GM12878 (cell line): ENCODE measurements around the gene NFATC3. TPM values are rescaled to one million over a fixed set of nuclear protein-coding genes. Genes with fewer than 3 reads are reported as not detected.

Experiments
- ATAC-seq: fragments of 200-7000 bp; cut with Tn5 transposase; 3 replicates; pipeline ENCODE4 v1.9.1; 2020; ENCODE audit warnings: mild to moderate bottlenecking, moderate library complexity
- BruUV-seq: library from RNA; stranded (reverse); fragments of 400-500 nt; replicated peaks from 2 replicates; lab custom pipeline; 2021; lab: Mats Ljungman, UMichigan
- CTCF ChIA-PET: fragments of 300-600 bp; sonication (Branson Sonifier 250); formaldehyde crosslinking; extraction: SDS; loops from one replicate; lab custom pipeline; 2021; ENCODE audit warnings: inconsistent platforms; lab: Yijun Ruan, JAX
- POLR2A ChIA-PET: fragments of 350-600 bp; formaldehyde crosslinking; extraction: SDS; loops from one replicate; lab custom pipeline; 2021; ENCODE audit warnings: inconsistent platforms; lab: Charles Lee
- RAD21 ChIA-PET: fragments of 300-600 bp; sonication (Branson Sonifier 250); formaldehyde crosslinking; loops from one replicate; lab custom pipeline; 2023; ENCODE audit warnings: antibody characterized with exemption; ENCODE audit not compliant: unreplicated experiment; lab: Charles Lee
- SMC1A ChIA-PET: fragments of 300-600 bp; sonication (Branson Sonifier 250); formaldehyde crosslinking; loops from one replicate; lab custom pipeline; 2023; ENCODE audit not compliant: unreplicated experiment, uncharacterized antibody; lab: Charles Lee
- DNase-seq: peaks from one replicate; pipeline ENCODE4 v3.0.0-alpha.2; 2011; ENCODE audit warnings: low read depth, low spot score
- FAIRE-seq: peaks from 3 replicates; lab custom pipeline; 2011; peaks lifted over from hg19 to GRCh38; lab: Jason Lieb, UNC
- H2AFZ ChIP-seq: 2 replicates; pipeline ENCODE4 v1.6.0; 2011; ENCODE audit warnings: low read depth, low read length, control low read depth; ENCODE audit not compliant: control insufficient read depth
- H3K27ac ChIP-seq: 2 replicates; pipeline ENCODE4 v1.5.1; 2011; ENCODE audit warnings: control low read depth; ENCODE audit not compliant: control insufficient read depth, insufficient read depth
- H3K27me3 ChIP-seq, 2 experiments: replicated peaks in 1 of 2; 2 replicates each; pipeline versions ENCODE4 v1.6.0 to v1.6.1; 2011; ENCODE audit warnings: low read length in 1 of 2; ENCODE audit not compliant: control insufficient read depth in 2 of 2, insufficient read depth in 2 of 2
- H3K36me3 ChIP-seq, 2 experiments: 2 replicates each; pipeline ENCODE4 v1.5.1; 2011; ENCODE audit warnings: low read length in 1 of 2; ENCODE audit not compliant: control insufficient read depth in 2 of 2, insufficient read depth in 2 of 2
- H3K4me1 ChIP-seq: 2 replicates; pipeline ENCODE4 v1.6.1; 2011; ENCODE audit warnings: mild to moderate bottlenecking, low read length, moderate library complexity, mixed read lengths; ENCODE audit not compliant: control insufficient read depth, insufficient read depth
- H3K4me2 ChIP-seq: 2 replicates; pipeline ENCODE4 v1.6.0; 2011; ENCODE audit warnings: control low read depth; ENCODE audit not compliant: control insufficient read depth, insufficient read depth
- H3K4me3 ChIP-seq: fragments of 200-600 bp; sonication (generic); 2 replicates; pipeline ENCODE4 v1.5.1; 2016
- H3K79me2 ChIP-seq: 2 replicates; pipeline ENCODE4 v1.6.0; 2011; ENCODE audit warnings: low read length; ENCODE audit not compliant: control insufficient read depth, insufficient read depth
- H3K9ac ChIP-seq: 2 replicates; pipeline ENCODE4 v1.8.0; 2011; ENCODE audit warnings: low read length, control low read depth, mixed read lengths; ENCODE audit not compliant: control insufficient read depth, insufficient read depth
- H3K9me3 ChIP-seq: replicated peaks from 3 replicates; pipeline ENCODE4 v1.5.1; 2011; ENCODE audit warnings: mild to moderate bottlenecking, low read length; ENCODE audit not compliant: control insufficient read depth, insufficient read depth
- H4K20me1 ChIP-seq: 2 replicates; pipeline ENCODE4 v1.6.0; 2011; ENCODE audit not compliant: control insufficient read depth, insufficient read depth
- BACH1 ChIP-seq: fragments of 450-650 bp; IDR thresholded peaks from 2 replicates; pipeline ENCODE4 v1.6.1; 2017; ENCODE audit warnings: mild to moderate bottlenecking, borderline replicate concordance
- BCL11A ChIP-seq: IDR thresholded peaks from 2 replicates; pipeline ENCODE4 v1.6.1; 2011; ENCODE audit warnings: low read depth, low read length
- CBFB ChIP-seq: IDR thresholded peaks from 2 replicates; pipeline ENCODE4 v1.6.1; 2016; ENCODE audit warnings: antibody characterized with exemption, low read depth
- CBX5 ChIP-seq: sonication (generic); IDR thresholded peaks from 2 replicates; pipeline ENCODE4 v1.6.1; 2016; ENCODE audit warnings: low read depth, moderate library complexity, mild to moderate bottlenecking, inconsistent platforms
- EGR1 ChIP-seq, 2 experiments: IDR thresholded peaks; 1 replicate in 1 of 2; 2 replicates in 1 of 2; pipeline ENCODE4 v1.6.1; 2011 to 2012; ENCODE audit warnings: low read depth in 2 of 2, low read length in 2 of 2, borderline replicate concordance in 1 of 2, mild to moderate bottlenecking in 1 of 2, moderate library complexity in 1 of 2
- FOXM1 ChIP-seq: IDR thresholded peaks from 2 replicates; pipeline ENCODE4 v1.6.1; 2012; ENCODE audit warnings: low read depth, mild to moderate bottlenecking, inconsistent platforms, low read length, moderate library complexity
- GABPA ChIP-seq: IDR thresholded peaks from 2 replicates; pipeline ENCODE4 v1.6.1; 2014; ENCODE audit warnings: antibody characterized with exemption, low read depth, mild to moderate bottlenecking, inconsistent platforms
- IKZF2 ChIP-seq, 2 experiments: fragments of 450-650 bp; IDR thresholded peaks; 2 replicates each; pipeline ENCODE4 v1.6.1; 2017; ENCODE audit warnings: mild to moderate bottlenecking in 2 of 2, moderate library complexity in 2 of 2
- LARP7 ChIP-seq: fragments of 450-650 bp; IDR thresholded peaks from 2 replicates; pipeline ENCODE4 v1.6.1; 2017; ENCODE audit warnings: mild to moderate bottlenecking
- MLLT1 ChIP-seq: fragments of 450-650 bp; IDR thresholded peaks from 2 replicates; pipeline ENCODE4 v1.6.1; 2016; ENCODE audit warnings: mild to moderate bottlenecking
- NFXL1 ChIP-seq: fragments of 450-650 bp; IDR thresholded peaks from 2 replicates; pipeline ENCODE4 v1.6.1; 2017; ENCODE audit warnings: antibody characterized with exemption, mild to moderate bottlenecking, borderline replicate concordance
- PML ChIP-seq: IDR thresholded peaks from 2 replicates; pipeline ENCODE4 v1.6.1; 2012; ENCODE audit warnings: low read length, inconsistent platforms
- RAD21 ChIP-seq: IDR thresholded peaks from 2 replicates; pipeline ENCODE4 v1.6.1; 2011; ENCODE audit warnings: mild to moderate bottlenecking, low read depth, low read length, moderate library complexity; ENCODE audit not compliant: insufficient read depth
- RAD51 ChIP-seq: fragments of 450-650 bp; IDR thresholded peaks from 2 replicates; pipeline ENCODE4 v1.6.1; 2016; ENCODE audit warnings: moderate library complexity, mild to moderate bottlenecking, inconsistent platforms
- SMAD5 ChIP-seq: IDR thresholded peaks from 2 replicates; pipeline ENCODE4 v1.6.1; 2016; ENCODE audit warnings: antibody characterized with exemption, low read depth
- SPI1 ChIP-seq: IDR thresholded peaks from 2 replicates; pipeline ENCODE4 v1.6.1; 2011; ENCODE audit warnings: low read depth, mild to moderate bottlenecking, low read length, moderate library complexity, borderline replicate concordance; ENCODE audit not compliant: insufficient read depth
- WRNIP1 ChIP-seq: IDR thresholded peaks from 2 replicates; pipeline ENCODE4 v1.6.1; 2011; ENCODE audit warnings: low read depth, low read length, improper control_type of control experiment, borderline replicate concordance
- ZNF622 ChIP-seq: fragments of 450-650 bp; IDR thresholded peaks from 2 replicates; pipeline ENCODE4 v1.6.1; 2017; ENCODE audit warnings: mild to moderate bottlenecking, inconsistent platforms
- in situ Hi-C: fragments of 300-500 bp; cut with MboI; formaldehyde crosslinking; loops from 9 replicates; pipeline ENCODE4 v1.14.3; 2018; ENCODE audit warnings: mixed read lengths
- intact Hi-C: fragments of 100-400 bp; cut with micrococcal nuclease; formaldehyde crosslinking; loops from one replicate; pipeline ENCODE4 v1.14.2; 2022; ENCODE audit not compliant: unreplicated experiment
- polyA plus RNA-seq, 11 experiments: library from polyadenylated mRNA; depleted of rRNA in 4 of 11; unstranded in 6 of 11; stranded (reverse) in 5 of 11; fragments of >200 nt; fragmentation: Nextera tagmentation in 4 of 11; fragmentation: Illumina TruSeq in 1 of 11; extraction: Ambion mirVana in 4 of 11; extraction: Trizol in 1 of 11; gene quantifications; 1 replicate in 1 of 11; 2 replicates in 10 of 11; pipeline versions ENCODE4 v1.2.1 to v1.2.3, GENCODE V29; 2011 to 2016; ENCODE audit warnings: inconsistent platforms in 2 of 11, missing spikeins in 2 of 11, low read depth in 1 of 11
- total RNA-seq, 4 experiments: library from RNA; depleted of rRNA in 3 of 4; stranded (reverse); fragments of >200 nt in 3 of 4; fragmentation: Illumina TruSeq in 1 of 4; extraction: Trizol in 1 of 4; gene quantifications; 2 replicates each; pipeline versions ENCODE4 v1.2.1 to v1.2.3, GENCODE V29; 2013 to 2021
- TF ChIP-seq, protein P1 (sequence below): IDR thresholded peaks from 2 replicates; pipeline ENCODE4 v1.6.1; 2011; ENCODE audit warnings: low read depth, mild to moderate bottlenecking, low read length, moderate library complexity, borderline replicate concordance; ENCODE audit errors: extremely low read depth
- TF ChIP-seq, protein P2 (sequence below): fragments of 450-650 bp; IDR thresholded peaks from 2 replicates; pipeline ENCODE4 v1.6.1; 2017; ENCODE audit warnings: mild to moderate bottlenecking

Gene NFATC3
- total and polyA plus RNA-seq, 10 of the 15 experiments (the other 5 are each of a cell fraction or from before 2014, with no cell fraction given): 4.2 to 37.6 (median 24.9) TPM

DNA sequence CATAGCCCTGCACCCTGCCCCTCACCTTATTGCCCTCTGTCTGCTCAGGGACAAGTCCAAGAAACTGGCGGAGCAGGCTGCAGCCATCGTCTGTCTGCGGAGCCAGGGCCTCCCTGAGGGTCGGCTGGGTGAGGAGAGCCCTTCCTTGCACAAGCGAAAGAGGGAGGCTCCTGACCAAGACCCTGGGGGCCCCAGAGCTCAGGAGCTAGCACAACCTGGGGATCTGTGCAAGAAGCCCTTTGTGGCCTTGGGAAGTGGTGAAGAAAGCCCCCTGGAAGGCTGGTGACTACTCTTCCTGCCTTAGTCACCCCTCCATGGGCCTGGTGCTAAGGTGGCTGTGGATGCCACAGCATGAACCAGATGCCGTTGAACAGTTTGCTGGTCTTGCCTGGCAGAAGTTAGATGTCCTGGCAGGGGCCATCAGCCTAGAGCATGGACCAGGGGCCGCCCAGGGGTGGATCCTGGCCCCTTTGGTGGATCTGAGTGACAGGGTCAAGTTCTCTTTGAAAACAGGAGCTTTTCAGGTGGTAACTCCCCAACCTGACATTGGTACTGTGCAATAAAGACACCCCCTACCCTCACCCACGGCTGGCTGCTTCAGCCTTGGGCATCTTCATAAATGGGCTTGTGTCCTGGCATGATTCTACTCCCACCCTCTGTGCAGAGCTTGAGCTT, 6.3 kb upstream of the NFATC3 start (continued):
- no peak for TF ChIP-seq IKZF2 (IDR thresholded peaks at IDR 0.05)
- no peak for TF ChIP-seq SPI1

DNA sequence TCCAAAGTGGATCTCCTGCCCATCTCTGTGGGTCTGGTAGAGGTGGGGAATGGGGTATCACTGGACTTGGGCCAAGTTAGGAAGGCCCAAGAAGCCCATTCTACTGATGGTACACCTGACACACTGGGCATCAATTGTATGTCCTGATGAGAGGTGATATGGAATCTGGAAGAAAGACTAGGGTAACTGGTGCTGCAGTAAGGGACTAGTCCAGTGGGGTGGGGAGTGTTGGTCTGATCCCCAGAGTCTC, 5.9 kb upstream of the NFATC3 start:
- ChIA-PET POLR2A (interaction anchor here (0.5 to 1.2 kb wide), 5 partner anchors 14 to 240 kb away, joined by 3 to 5 read pairs (median 3); no protein-coding TSS in a partner anchor), RAD21 (interaction anchor here (1.1 to 2.0 kb wide), 2 partner anchors 10 to 143 kb away, joined by 3 to 7 read pairs; no protein-coding TSS in a partner anchor), CTCF (interaction anchor here (1.2 to 2.4 kb wide), 4 partner anchors 9 to 38 kb away, joined by 3 to 7 read pairs (median 4); no protein-coding TSS in a partner anchor), SMC1A (no interaction called here)
- no peaks in the 10 kb centered on the region for H3K9me3 ChIP-seq
- H3K79me2 ChIP-seq: no peaks in the 10 kb centered on the region
- H3K4me2 ChIP-seq: peak overlapping the region; percentile 62; the same call in 1 of the 2 replicates
- FAIRE-seq (no peak), ATAC-seq (no peak), DNase-seq (no peak)
- no peaks in the 10 kb centered on the region for H4K20me1 ChIP-seq
- in situ Hi-C loops: no loop called here
- no peaks in the 10 kb centered on the region for H3K27me3 ChIP-seq
- no peak overlapping the region for H3K4me3 ChIP-seq
- no peak for TF ChIP-seq BACH1
- no peak for TF ChIP-seq BCL11A
- no peak for TF ChIP-seq PML
- no peak for TF ChIP-seq ZNF622
- TF ChIP-seq FOXM1: no peak
- TF ChIP-seq NFXL1: no peak
- no peak for TF ChIP-seq WRNIP1
- TF ChIP-seq CBX5: no peak
- TF ChIP-seq, protein P1, sequence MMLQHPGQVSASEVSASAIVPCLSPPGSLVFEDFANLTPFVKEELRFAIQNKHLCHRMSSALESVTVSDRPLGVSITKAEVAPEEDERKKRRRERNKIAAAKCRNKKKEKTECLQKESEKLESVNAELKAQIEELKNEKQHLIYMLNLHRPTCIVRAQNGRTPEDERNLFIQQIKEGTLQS: no peak
- no peak for TF ChIP-seq RAD51
- no peak for TF ChIP-seq SMAD5
- TF ChIP-seq GABPA: no peak
- TF ChIP-seq CBFB: no peak
- TF ChIP-seq MLLT1: no peak
- TF ChIP-seq, protein P2, sequence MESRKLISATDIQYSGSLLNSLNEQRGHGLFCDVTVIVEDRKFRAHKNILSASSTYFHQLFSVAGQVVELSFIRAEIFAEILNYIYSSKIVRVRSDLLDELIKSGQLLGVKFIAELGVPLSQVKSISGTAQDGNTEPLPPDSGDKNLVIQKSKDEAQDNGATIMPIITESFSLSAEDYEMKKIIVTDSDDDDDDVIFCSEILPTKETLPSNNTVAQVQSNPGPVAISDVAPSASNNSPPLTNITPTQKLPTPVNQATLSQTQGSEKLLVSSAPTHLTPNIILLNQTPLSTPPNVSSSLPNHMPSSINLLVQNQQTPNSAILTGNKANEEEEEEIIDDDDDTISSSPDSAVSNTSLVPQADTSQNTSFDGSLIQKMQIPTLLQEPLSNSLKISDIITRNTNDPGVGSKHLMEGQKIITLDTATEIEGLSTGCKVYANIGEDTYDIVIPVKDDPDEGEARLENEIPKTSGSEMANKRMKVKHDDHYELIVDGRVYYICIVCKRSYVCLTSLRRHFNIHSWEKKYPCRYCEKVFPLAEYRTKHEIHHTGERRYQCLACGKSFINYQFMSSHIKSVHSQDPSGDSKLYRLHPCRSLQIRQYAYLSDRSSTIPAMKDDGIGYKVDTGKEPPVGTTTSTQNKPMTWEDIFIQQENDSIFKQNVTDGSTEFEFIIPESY: no peak
- no peak for TF ChIP-seq RAD21
- TF ChIP-seq EGR1 (IDR thresholded peaks at IDR 0.05; ENCODE audit: borderline replicate concordance in 1 of 2, low read depth in 2 of 2, low read length in 2 of 2): no peak
- TF ChIP-seq LARP7: no peak
- intact Hi-C loops: no loop called here
- peaks cover 44% of the 10 kb centered on the region for H3K4me1 ChIP-seq
- H3K9ac ChIP-seq: peak overlapping the region; percentile 20; the same call in 1 of the 2 replicates
- no peak overlapping the region for H2AFZ ChIP-seq
- no TSS peak for BruUV-seq
- peaks cover 15 to 35% of the 10 kb centered on the region in 2 experiments for H3K36me3 ChIP-seq
- H3K27ac ChIP-seq: peak overlapping the region; percentile 67
